GM18519 (cell line): ENCODE data around the gene TM4SF20.
"Not testable (repeated sequence)": the region's sequence is repeated elsewhere in the genome, so short reads cannot be mapped to it uniquely, and the experiment has no call there.

Source experiments
- ATAC-seq: cut with Tn5 transposase; IDR thresholded peaks from one replicate; pipeline ENCODE4 v1.9.1; 2021; ENCODE audit warnings: mild to moderate bottlenecking, moderate library complexity; ENCODE audit not compliant: unreplicated experiment, low FRiP score

The TM4SF20 gene

GRCh38 chr2:227401550-227401949 is 22.4 kb upstream of the TM4SF20 start:
- ATAC-seq: no peak

DNA sequence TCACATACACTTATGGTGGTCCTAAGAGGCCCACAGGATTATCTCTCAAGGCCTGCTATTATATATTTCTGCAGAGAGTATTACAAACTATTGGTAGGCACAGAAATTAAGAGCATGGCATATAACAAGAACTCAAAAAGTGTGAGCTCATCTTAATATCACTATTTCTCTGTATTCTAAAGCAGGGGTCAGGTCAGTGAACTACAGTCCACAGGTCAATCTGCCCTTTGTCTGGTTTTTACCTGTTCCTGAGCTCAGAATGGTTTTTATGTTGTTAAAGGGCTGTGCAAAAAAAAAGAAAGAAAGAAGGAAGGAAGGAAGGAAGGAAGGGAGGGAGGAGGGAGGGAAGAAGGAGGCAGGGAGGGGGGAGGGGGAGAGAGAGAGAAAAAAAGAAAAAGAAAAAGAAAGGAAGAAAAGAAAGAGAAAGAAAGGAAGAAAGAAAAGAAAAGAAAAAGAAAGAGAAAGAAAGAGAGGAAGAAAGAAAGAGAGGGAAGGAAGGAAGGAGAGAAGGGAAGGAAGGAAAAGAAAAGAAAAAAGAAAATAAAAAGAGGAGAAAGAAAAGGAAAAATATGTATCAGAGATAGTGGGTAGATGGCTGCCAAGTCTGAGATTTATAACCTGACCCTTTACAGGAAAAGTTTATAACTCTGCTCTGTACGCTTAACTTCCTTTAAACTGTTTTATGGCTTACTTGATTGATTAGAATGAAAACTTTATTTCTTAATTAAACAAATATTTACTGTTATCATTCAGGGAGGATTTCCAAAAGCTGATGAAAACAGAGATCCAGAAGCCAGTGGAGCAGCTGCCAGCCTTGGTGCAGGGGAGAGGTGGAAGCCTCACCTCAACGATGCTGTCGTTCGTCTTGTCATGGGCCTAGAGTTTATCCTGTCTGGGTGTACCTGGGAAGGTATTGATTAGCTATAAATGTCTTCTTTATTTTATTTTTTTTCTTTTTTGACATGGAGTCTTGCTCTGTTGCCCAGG is 19.9 kb upstream of the TM4SF20 start:
- no peak for ATAC-seq

DNA sequence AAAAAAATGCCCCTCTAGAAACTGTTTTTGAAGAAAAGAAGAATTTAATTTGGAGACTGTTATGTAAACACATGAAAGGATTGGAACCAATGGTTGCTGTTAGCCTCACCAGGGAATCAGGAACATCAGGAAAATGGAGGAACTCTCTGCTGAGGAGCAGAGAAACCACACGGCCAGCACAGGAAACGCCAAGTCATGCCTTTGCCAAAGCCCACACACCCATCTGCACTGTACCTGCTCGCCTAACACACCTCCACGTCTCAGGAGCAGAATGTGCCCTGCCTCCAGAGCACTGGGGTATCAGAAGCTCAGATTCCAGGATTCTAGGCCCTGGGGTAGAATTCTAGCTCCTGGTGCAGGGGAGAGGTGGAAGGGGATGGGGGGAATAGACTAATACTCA is 18.5 kb upstream of the TM4SF20 start:
- no peak for ATAC-seq

- no peak for ATAC-seq
Measured at GRCh38 chr2:227395556-227395955, 16.4 kb upstream of the TM4SF20 start.

DNA sequence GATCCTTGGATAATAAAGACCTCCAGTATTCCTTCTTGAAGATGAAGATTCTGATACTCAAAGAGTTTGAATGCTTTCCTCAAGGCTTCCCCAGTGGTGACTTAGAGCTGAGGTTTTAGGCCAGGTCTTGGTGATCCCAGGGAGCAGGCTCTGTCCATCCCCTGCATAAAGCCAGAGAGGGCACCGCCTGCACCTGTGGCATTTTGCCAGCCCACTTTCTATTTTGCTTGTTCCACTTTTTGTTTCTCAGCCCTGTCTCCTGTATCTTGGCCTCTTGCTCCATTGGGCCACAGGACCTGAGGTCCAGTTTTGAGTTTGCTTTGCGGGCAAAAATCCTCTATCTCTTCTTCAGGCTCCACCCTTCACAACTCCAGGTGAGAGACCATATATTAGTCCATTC is 15.3 kb upstream of the TM4SF20 start:
- no peak for ATAC-seq

- no peak for ATAC-seq
Measured at GRCh38 chr2:227390468-227391256, 11.6 kb upstream of the TM4SF20 start.

DNA sequence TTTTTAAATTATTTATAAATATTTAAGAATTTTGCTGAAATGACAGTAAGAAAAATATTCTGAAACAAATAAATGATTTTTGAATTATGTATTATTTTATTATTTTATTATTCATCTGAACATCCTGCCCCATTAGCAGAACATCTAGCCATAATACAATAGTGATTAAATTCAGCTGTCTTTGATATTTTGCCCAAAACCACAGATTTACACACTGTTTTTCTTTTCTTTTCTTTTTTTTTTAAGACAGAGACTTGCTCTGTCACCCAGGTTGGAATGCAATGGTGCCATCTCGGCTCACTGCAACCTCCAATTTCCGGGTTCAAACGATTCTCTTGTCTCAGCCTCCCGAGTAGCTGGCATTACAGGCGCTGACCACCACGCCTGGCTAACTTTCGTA is 10.6 kb upstream of the TM4SF20 start:
- ATAC-seq: no peak

- no peak for ATAC-seq
Measured at GRCh38 chr2:227389231-227389630, 10.1 kb upstream of the TM4SF20 start.

DNA sequence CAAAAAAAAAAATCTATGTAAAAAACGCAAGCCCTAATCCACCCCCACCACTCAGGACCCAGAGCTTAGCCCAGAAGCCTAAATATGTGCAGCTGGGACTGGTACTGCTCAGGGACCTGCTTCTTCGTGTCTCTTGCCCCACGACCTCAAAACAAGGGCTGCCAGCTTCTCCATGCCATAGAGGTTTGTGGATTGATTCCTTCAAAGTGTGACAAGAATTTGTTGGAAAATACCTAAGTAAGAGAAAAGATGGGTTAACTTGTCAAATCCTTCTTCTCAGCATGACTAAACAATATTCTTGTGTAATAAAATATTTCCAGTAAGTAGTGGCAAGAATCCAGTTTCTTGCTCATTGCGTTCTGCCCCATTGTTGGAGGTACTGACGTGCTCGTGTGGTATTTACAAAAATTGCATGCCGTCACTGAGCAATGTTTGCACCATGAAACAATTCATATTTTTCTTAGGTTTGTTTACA is 9.5 kb upstream of the TM4SF20 start:
- ATAC-seq: no peak

- ATAC-seq: not testable (repeated sequence)
Measured at GRCh38 chr2:227387583-227387982, 8.5 kb upstream of the TM4SF20 start, which contains the start of gene SCYGR1. SCYGR1 (minus strand) TSS chr2:227387949; CDS start chr2:227387949, 0 bp downstream.

DNA sequence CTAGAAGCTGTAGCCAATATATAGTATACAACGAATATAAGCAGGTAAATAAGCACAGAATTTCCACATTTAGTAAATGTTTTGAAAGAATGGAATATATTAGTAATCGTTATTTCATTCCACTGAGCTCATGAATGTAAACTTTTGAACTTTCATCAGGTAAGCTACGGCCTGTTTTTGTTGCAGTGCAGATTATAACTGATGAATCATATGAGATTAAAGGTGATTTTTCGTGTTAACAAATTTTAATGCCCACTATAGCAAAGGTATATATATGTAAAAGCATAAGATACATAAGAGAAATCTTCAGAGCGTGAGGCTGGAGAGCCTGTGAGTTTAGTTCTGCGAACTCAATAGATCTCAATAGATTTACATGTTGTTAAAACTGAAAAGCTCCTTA is 7.5 kb upstream of the TM4SF20 start:
- ATAC-seq: no peak

GRCh38 chr2:227383686-227384085 is 4.6 kb upstream of the TM4SF20 start:
- no peak for ATAC-seq

- not testable (repeated sequence) for ATAC-seq
Measured at GRCh38 chr2:227382241-227382835, 3.2 kb upstream of the TM4SF20 start.

DNA sequence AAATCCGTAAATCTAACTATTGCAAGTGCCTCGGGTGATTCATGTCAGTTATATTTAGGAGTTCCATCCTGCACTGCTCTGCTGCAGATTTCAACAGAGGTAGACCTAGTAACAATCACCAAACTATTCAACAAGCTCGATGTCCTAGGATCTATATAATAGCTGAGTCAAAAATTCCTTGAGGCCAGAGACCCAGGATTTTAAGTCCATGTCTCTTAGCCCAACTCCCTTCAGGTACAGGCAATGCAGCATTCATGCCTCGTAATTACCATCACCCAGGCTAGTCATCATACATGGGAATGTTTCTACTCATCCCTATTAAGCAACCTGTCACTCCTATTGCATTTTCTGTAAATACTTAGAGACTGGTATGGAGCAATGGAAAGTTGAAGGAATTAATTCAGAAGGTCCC is 729 bp downstream of the TM4SF20 start:
- no peak for ATAC-seq

DNA sequence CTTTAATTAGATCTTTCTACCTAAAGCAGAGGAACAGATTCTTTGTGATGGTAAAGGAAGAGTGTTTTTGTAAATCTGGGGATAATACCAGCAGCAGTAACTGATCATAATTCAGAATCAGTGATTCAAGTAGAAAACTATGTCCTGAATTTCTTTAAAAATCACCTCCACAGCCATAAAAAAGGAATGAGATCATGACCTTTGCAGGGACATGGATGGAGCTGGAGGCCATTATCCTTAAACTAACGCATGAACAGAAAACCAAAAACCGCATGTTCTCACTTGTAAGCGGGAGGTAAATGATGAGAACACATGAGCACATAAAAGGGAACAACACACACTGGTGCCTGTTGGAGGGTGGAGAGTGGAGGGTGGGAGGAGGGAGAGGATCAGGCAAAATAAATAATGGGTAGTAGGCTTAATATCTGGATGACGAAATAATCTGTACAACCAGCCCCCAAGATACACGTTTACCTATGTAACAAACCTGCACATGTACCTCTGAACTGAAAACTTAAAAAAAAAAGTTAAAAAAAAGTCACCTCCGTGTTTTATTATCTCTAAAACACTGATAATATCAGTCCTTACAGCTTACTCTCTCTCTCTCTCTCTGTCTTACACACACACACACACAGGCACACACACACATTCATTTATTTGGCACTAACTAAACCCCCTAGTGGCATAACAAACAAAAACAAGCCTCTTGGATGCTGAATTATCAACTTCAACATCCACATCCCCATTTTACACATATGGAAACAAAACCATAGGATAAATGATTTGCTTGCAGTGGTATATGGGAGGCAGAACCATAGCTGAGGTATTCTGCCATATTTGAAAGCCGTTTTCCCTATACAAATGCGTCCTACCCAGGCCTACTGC is 1.4 kb downstream of the TM4SF20 start:
- ATAC-seq: no peak

- no peak for ATAC-seq
Measured at GRCh38 chr2:227376656-227377396, 2.3 kb downstream of the TM4SF20 start.

DNA sequence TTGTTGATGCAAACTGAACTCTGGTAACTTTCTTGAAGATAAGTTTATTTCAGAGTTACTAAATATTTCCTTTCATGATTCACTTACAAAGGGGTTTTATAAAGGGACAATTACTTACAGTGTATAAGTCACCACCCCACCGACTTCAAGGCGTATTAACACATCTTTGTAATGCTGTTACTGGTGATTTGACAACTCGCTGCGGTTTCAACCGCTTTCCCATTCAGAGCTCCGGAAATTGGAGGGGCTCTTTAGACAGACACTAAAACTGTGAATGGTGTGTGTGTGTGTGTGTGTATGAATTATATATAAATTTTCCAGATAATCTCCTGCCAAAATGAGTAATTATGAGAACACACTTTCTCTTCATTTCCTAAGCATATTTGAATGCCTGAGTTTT is 4.9 kb downstream of the TM4SF20 start:
- no peak for ATAC-seq

DNA sequence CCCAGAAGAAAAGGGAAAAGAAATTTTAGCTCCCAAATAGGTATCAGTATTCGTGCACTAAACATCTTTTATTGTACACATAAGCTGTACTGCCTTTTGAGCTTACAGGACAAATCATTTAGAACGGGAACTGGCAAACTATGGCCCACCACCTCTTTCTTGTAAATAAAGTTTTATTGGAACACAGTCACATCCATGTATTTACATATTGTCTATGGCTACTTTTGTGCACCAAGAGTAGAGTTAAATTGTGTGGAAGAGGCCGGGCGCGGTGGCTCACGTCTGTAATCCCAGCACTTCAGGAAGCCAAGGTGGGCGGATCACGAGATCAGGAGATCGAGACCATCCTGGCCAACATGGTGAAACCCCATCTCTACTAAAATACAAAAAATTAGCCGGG is 5.7 kb downstream of the TM4SF20 start:
- no peak for ATAC-seq

DNA sequence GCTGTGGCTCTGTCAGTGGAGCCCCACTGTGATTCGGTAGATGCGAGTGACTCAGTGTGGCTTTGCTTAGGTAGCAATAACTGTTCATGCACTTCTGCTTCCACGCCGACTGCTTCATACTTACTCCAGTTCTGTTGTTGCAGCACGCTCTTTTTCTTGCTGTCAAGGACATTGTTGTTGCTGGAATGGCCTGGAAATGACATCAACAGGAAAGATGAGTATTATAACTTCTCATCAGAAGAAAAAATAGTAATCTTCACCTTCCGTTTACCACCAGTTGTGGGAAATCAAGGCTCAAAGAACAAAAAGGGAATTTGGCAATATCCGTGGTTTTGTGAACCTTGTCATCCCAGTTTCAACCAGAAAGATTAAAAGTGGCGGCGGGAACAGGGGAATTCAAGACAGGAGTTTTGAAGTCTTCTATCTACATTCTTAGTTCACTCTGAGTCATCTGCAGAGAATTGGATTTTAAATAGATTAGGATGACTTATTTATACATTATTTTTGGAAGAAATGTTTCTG is 8.3 kb downstream of the TM4SF20 start:
- ATAC-seq: no peak
